ENCODE data around the gene RALGAPA2. TPM values are rescaled to one million over a fixed set of nuclear protein-coding genes. Genes with fewer than 3 reads are reported as not detected.

RALGAPA2 gene
- total and polyA plus RNA-seq, 2 experiments from 2014 or later, result 1.3 to 2.6 TPM

DNA sequence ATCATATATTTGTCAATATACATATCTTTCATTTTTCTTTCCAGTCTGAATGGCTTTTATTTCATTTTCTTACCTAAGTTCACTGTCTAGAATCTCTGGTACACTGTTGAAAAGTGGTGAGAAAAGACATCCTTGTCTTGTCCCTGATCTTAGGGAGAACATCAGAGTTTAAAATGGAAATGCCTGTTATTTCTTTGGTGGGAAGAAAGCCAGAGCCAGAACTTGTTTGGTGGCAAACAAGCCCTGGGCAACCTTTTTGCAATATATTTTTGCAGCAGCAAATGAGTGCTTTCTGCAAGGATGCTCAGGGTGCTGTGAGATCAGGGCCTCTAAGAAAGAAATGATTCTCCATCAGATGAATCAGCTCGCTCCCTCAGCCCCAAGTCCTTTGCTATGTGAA lies 156.6 kb downstream of the RALGAPA2 start:
- no peaks in the 10 kb centered on the region for H3K36me3 ChIP-seq (ENCODE audit: low read depth)
- no peak overlapping the region for H2AFZ ChIP-seq
- H3K4me3 ChIP-seq, result no peak overlapping the region
- no peaks in the 10 kb centered on the region for H3F3A ChIP-seq (ENCODE audit: insufficient read depth)
- H3K4me2 ChIP-seq (ENCODE audit: unreplicated experiment), result no peak overlapping the region
- in situ Hi-C loops (cut with MboI), result loop anchor here (10.0 to 25.0 kb wide), 2 partner anchors 191 to 469 kb away; partner anchors contain the start of gene INSM1
- no peak for TF ChIP-seq EZH2phosphoT487 (IDR thresholded peaks at IDR 0.05; ENCODE audit: insufficient read depth, low read depth)
- TF ChIP-seq EZH2 (IDR thresholded peaks at IDR 0.05; ENCODE audit: insufficient read depth, poor library complexity, severe bottlenecking), result no peak
- 84 to 88% methylated on average over 1 of the region's 1 CpG for WGBS, 2 experiments (ENCODE audit: low coverage in 1 of 2, low lambda C conversion rate in 2 of 2, missing lambda C conversion rate in 2 of 2)
- H3K4me1 ChIP-seq (ENCODE audit: insufficient read depth), result no peaks in the 10 kb centered on the region
- no peaks in the 10 kb centered on the region for H3K9me3 ChIP-seq (ENCODE audit: low read depth)
- no peaks in the 10 kb centered on the region for H3K79me2 ChIP-seq (ENCODE audit: insufficient read depth)
- no peaks in the 10 kb centered on the region for H3K27me3 ChIP-seq (replicated peaks; ENCODE audit: insufficient read depth)
- no peak overlapping the region for H3K27ac ChIP-seq
- H3K9me2 ChIP-seq (ENCODE audit: insufficient read depth), result no peaks in the 10 kb centered on the region
- no peak for DNase-seq
- H4K20me1 ChIP-seq (ENCODE audit: insufficient read depth), result no peaks in the 10 kb centered on the region
- no peak overlapping the region for H3K9ac ChIP-seq

- TF ChIP-seq EZH2 (IDR thresholded peaks at IDR 0.05; ENCODE audit: insufficient read depth, poor library complexity, severe bottlenecking) (no peak), EZH2phosphoT487 (IDR thresholded peaks at IDR 0.05; ENCODE audit: insufficient read depth, low read depth) (no peak)
- Histone ChIP-seq H3K27me3 (replicated peaks; ENCODE audit: insufficient read depth) (no peaks in the 10 kb centered on the region), H4K20me1 (ENCODE audit: insufficient read depth) (no peaks in the 10 kb centered on the region), H3K4me1 (ENCODE audit: insufficient read depth) (peaks cover 3% of the 10 kb centered on the region; the same call in 1 of the 2 replicates), H3F3A (ENCODE audit: insufficient read depth) (peaks cover 4% of the 10 kb centered on the region; the same call in 1 of the 2 replicates), H3K79me2 (ENCODE audit: insufficient read depth) (no peaks in the 10 kb centered on the region), H3K9ac (no peak overlapping the region), H2AFZ (no peak overlapping the region), H3K9me3 (ENCODE audit: low read depth) (no peaks in the 10 kb centered on the region), H3K4me2 (ENCODE audit: unreplicated experiment) (no peak overlapping the region), H3K4me3 (no peak overlapping the region), H3K36me3 (ENCODE audit: low read depth) (no peaks in the 10 kb centered on the region), H3K27ac (no peak overlapping the region), H3K9me2 (ENCODE audit: insufficient read depth) (no peaks in the 10 kb centered on the region)
- in situ Hi-C loops (cut with MboI), result loop anchor here (10.0 to 25.0 kb wide), 2 partner anchors 190 to 468 kb away; partner anchors contain the start of gene INSM1
- no peak for DNase-seq
- WGBS, 2 experiments (ENCODE audit: low coverage in 1 of 2, low lambda C conversion rate in 2 of 2, missing lambda C conversion rate in 2 of 2), result 88 to 95% methylated on average over 2 of the region's 2 CpGs
Measured at GRCh38 chr20:20554951-20555350, 157.5 kb downstream of the RALGAPA2 start.

DNA sequence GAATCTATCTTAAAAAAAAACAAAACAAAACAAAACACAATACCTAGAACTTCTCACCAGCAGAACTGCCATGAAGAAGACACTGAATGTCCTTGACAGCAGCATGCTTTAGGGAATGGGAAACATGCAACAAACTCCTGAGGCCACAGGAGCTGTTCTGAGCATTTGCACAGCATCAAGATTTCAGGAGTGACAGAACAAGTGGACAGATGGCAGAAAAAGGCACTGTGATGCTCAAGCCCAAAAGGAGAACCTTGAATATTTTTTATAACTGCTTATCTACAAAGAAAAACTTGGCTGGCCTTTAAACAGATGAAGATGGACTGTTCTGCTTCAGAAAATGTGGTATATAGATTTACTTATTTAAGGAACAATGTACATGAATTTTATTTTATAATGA lies 158.9 kb downstream of the RALGAPA2 start:
- H3K9me2 ChIP-seq (ENCODE audit: insufficient read depth), result no peaks in the 10 kb centered on the region
- H3K27ac ChIP-seq, result no peak overlapping the region
- H3K4me1 ChIP-seq (ENCODE audit: insufficient read depth), result peaks cover 10% of the 10 kb centered on the region
- no peak for DNase-seq
- H3K79me2 ChIP-seq (ENCODE audit: insufficient read depth), result no peaks in the 10 kb centered on the region
- H3F3A ChIP-seq (ENCODE audit: insufficient read depth), result peaks cover 14% of the 10 kb centered on the region
- H3K4me3 ChIP-seq, result no peak overlapping the region
- TF ChIP-seq EZH2 (IDR thresholded peaks at IDR 0.05; ENCODE audit: insufficient read depth, poor library complexity, severe bottlenecking) (no peak), EZH2phosphoT487 (IDR thresholded peaks at IDR 0.05; ENCODE audit: insufficient read depth, low read depth) (no peak)
- H2AFZ ChIP-seq, result no peak overlapping the region
- no peaks in the 10 kb centered on the region for H3K9me3 ChIP-seq (ENCODE audit: low read depth)
- H3K9ac ChIP-seq, result no peak overlapping the region
- no peaks in the 10 kb centered on the region for H4K20me1 ChIP-seq (ENCODE audit: insufficient read depth)
- H3K27me3 ChIP-seq (replicated peaks; ENCODE audit: insufficient read depth), result no peaks in the 10 kb centered on the region
- no peak overlapping the region for H3K4me2 ChIP-seq (ENCODE audit: unreplicated experiment)
- in situ Hi-C loops (cut with MboI), result loop anchor here (10.0 to 25.0 kb wide), 2 partner anchors 189 to 466 kb away; partner anchors contain the start of gene INSM1
- no peaks in the 10 kb centered on the region for H3K36me3 ChIP-seq (ENCODE audit: low read depth)

DNA sequence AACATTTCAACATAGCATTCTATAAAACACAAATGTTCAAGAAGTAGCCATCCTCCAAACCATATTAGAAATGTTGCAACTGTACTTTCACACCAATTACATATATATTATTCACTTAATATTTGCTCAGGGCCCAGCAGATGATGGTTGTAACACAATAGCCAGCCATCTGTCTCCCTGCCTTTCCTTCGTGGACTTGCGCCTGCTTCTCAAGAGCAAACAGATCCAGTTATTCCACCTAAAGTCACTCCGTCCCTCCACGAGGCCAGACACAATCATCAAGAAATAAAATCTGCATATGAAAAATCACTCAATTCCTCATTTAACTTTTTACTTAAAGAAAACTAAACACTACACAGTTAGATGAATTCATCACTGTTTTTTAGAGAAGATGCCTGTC lies 160.4 kb downstream of the RALGAPA2 start:
- Histone ChIP-seq H4K20me1 (ENCODE audit: insufficient read depth) (no peaks in the 10 kb centered on the region), H3K27me3 (replicated peaks; ENCODE audit: insufficient read depth) (no peaks in the 10 kb centered on the region), H3K9ac (no peak overlapping the region), H3F3A (ENCODE audit: insufficient read depth) (peaks cover 14% of the 10 kb centered on the region), H2AFZ (no peak overlapping the region), H3K4me2 (ENCODE audit: unreplicated experiment) (no peak overlapping the region), H3K79me2 (ENCODE audit: insufficient read depth) (no peaks in the 10 kb centered on the region), H3K4me1 (ENCODE audit: insufficient read depth) (peaks cover 10% of the 10 kb centered on the region), H3K4me3 (no peak overlapping the region), H3K27ac (no peak overlapping the region), H3K9me3 (ENCODE audit: low read depth) (no peaks in the 10 kb centered on the region), H3K36me3 (ENCODE audit: low read depth) (no peaks in the 10 kb centered on the region), H3K9me2 (ENCODE audit: insufficient read depth) (no peaks in the 10 kb centered on the region)
- in situ Hi-C loops (cut with MboI), result loop anchor here (10.0 to 25.0 kb wide), 2 partner anchors 187 to 465 kb away; partner anchors contain the start of gene INSM1
- no peak for TF ChIP-seq EZH2phosphoT487 (IDR thresholded peaks at IDR 0.05; ENCODE audit: insufficient read depth, low read depth)
- TF ChIP-seq EZH2 (IDR thresholded peaks at IDR 0.05; ENCODE audit: insufficient read depth, poor library complexity, severe bottlenecking), result no peak
- no peak for DNase-seq
- WGBS, 2 experiments (ENCODE audit: low coverage in 1 of 2, low lambda C conversion rate in 2 of 2, missing lambda C conversion rate in 2 of 2), result 96 to 98% methylated on average over 4 of the region's 4 CpGs

Measured in GM23248 (cell line).